ENCODE measurements around the gene PKP3.

The PKP3 gene

GRCh38 chr11:447923-448731 lies 54.1 kb downstream of the PKP3 start:
- H3K4me3 ChIP-seq (ENCODE audit: control insufficient read depth in 1 of 7, extremely low read depth in 1 of 7, insufficient read depth in 4 of 7, low read depth in 2 of 7, low read length in 6 of 7): peak overlapping the region; percentile 51 to 90 (median 71)
- DNase-seq: peak; percentile 87 to 94 (median 94)
- peak overlapping the region; percentile 46 to 75 for H3K27ac ChIP-seq (ENCODE audit: insufficient read depth in 1 of 2, low read depth in 1 of 2, low read length in 2 of 2, poor library complexity in 1 of 2, severe bottlenecking in 2 of 2)
- no peaks in the 10 kb centered on the region for H3K9me3 ChIP-seq (ENCODE audit: control extremely low read depth in 1 of 5, control insufficient read depth in 4 of 5, insufficient read depth in 2 of 5, low read depth in 1 of 5, low read length in 4 of 5)
- WGBS (ENCODE audit: insufficient coverage): 4% methylated on average over 51 of the region's 55 CpGs
- peaks cover 0 to 30% (median 29%) of the 10 kb centered on the region in 4 experiments for H3K4me1 ChIP-seq (ENCODE audit: control extremely low read depth in 1 of 4, control insufficient read depth in 4 of 4, insufficient read depth in 4 of 4, low read length in 3 of 4)
- POLR2A ChIA-PET: interaction anchor here (0.6 to 1.3 kb wide), 3 partner anchors 8 to 41 kb away, joined by 5 to 7 read pairs (median 6); no protein-coding TSS in a partner anchor
- H3K36me3 ChIP-seq (ENCODE audit: control insufficient read depth in 4 of 4, insufficient read depth in 4 of 4, low read length in 3 of 4): peaks cover 0 to 15% (median 9%) of the 10 kb centered on the region in 4 experiments
- CTCF ChIA-PET: interaction anchor here (0.7 to 6.8 kb wide), 23 partner anchors 8 to 249 kb away, joined by 3 to 46 read pairs (median 4); partner anchors contain the start of genes IFITM5, RIC8A and SIGIRR
- peaks cover 0 to 2% (median 0%) of the 10 kb centered on the region in 5 experiments for H3K27me3 ChIP-seq (replicated peaks in 2 of 5; ENCODE audit: control insufficient read depth in 4 of 5, insufficient read depth in 5 of 5, low read length in 4 of 5)

- CTCF ChIA-PET: interaction anchor here (0.9 to 6.8 kb wide), 21 partner anchors 10 to 251 kb away, joined by 3 to 46 read pairs (median 4); partner anchors contain the start of genes IFITM5 and SIGIRR
- POLR2A ChIA-PET: interaction anchor here (0.6 to 1.3 kb wide), 8 partner anchors 10 to 86 kb away, joined by 3 to 8 read pairs (median 4); no protein-coding TSS in a partner anchor
- no peaks in the 10 kb centered on the region for H3K9me3 ChIP-seq (ENCODE audit: control extremely low read depth in 1 of 5, control insufficient read depth in 4 of 5, insufficient read depth in 2 of 5, low read depth in 1 of 5, low read length in 4 of 5)
- H3K27ac ChIP-seq (ENCODE audit: insufficient read depth in 1 of 2, low read depth in 1 of 2, low read length in 2 of 2, poor library complexity in 1 of 2, severe bottlenecking in 2 of 2): peak within 1 kb of the TSS in 1 of 2 experiments; percentile 79
- WGBS (ENCODE audit: insufficient coverage): under 1% methylated on average over 99 of the region's 108 CpGs
- no peaks in the 10 kb centered on the region for H3K27me3 ChIP-seq (replicated peaks in 2 of 5; ENCODE audit: control insufficient read depth in 4 of 5, insufficient read depth in 5 of 5, low read length in 4 of 5)
- H3K36me3 ChIP-seq (ENCODE audit: control insufficient read depth in 4 of 4, insufficient read depth in 4 of 4, low read length in 3 of 4): peaks cover 0 to 34% (median 19%) of the 10 kb centered on the region in 4 experiments
- H3K4me1 ChIP-seq (ENCODE audit: control extremely low read depth in 1 of 4, control insufficient read depth in 4 of 4, insufficient read depth in 4 of 4, low read length in 3 of 4): peaks cover 0 to 30% (median 29%) of the 10 kb centered on the region in 4 experiments
- peak within 1 kb of the TSS; percentile 53 to 93 (median 87) for H3K4me3 ChIP-seq (ENCODE audit: control insufficient read depth in 1 of 7, extremely low read depth in 1 of 7, insufficient read depth in 4 of 7, low read depth in 2 of 7, low read length in 6 of 7)
- peak; percentile 96 to 98 (median 98) for DNase-seq
Observed at GRCh38 chr11:449889-450808, 56.1 kb downstream of the PKP3 start, which contains the start of gene PTDSS2. PTDSS2 (plus strand) TSS chr11:450279; CDS start chr11:450456, 177 bp downstream.

GRCh38 chr11:450809-451451 lies 56.9 kb downstream of the PKP3 start:
- Histone ChIP-seq H3K4me1 (ENCODE audit: control extremely low read depth in 1 of 4, control insufficient read depth in 4 of 4, insufficient read depth in 4 of 4, low read length in 3 of 4) (peaks cover 0 to 34% (median 30%) of the 10 kb centered on the region in 4 experiments), H3K9me3 (ENCODE audit: control extremely low read depth in 1 of 5, control insufficient read depth in 4 of 5, insufficient read depth in 2 of 5, low read depth in 1 of 5, low read length in 4 of 5) (no peaks in the 10 kb centered on the region), H3K27me3 (replicated peaks in 2 of 5; ENCODE audit: control insufficient read depth in 4 of 5, insufficient read depth in 5 of 5, low read length in 4 of 5) (no peaks in the 10 kb centered on the region), H3K27ac (ENCODE audit: insufficient read depth in 1 of 2, low read depth in 1 of 2, low read length in 2 of 2, poor library complexity in 1 of 2, severe bottlenecking in 2 of 2) (peak overlapping the region in 1 of 2 experiments; percentile 79), H3K36me3 (ENCODE audit: control insufficient read depth in 4 of 4, insufficient read depth in 4 of 4, low read length in 3 of 4) (peaks cover 0 to 41% (median 22%) of the 10 kb centered on the region in 4 experiments), H3K4me3 (ENCODE audit: control insufficient read depth in 1 of 7, extremely low read depth in 1 of 7, insufficient read depth in 4 of 7, low read depth in 2 of 7, low read length in 6 of 7) (peak overlapping the region; percentile 53 to 93 (median 87))
- 6% methylated on average over 41 of the region's 46 CpGs for WGBS (ENCODE audit: insufficient coverage)
- POLR2A ChIA-PET: interaction anchor here (0.8 to 1.3 kb wide), 2 partner anchors 34 to 45 kb away, joined by 4 to 8 read pairs; no protein-coding TSS in a partner anchor
- CTCF ChIA-PET: interaction anchor here (0.5 to 6.8 kb wide), 12 partner anchors 22 to 200 kb away, joined by 3 to 46 read pairs (median 4); no protein-coding TSS in a partner anchor
- peak; percentile 81 to 88 (median 82) for DNase-seq

- H3K9me3 ChIP-seq (ENCODE audit: control extremely low read depth in 1 of 5, control insufficient read depth in 4 of 5, insufficient read depth in 2 of 5, low read depth in 1 of 5, low read length in 4 of 5): no peaks in the 10 kb centered on the region
- peaks cover 0 to 41% (median 22%) of the 10 kb centered on the region in 4 experiments for H3K36me3 ChIP-seq (ENCODE audit: control insufficient read depth in 4 of 4, insufficient read depth in 4 of 4, low read length in 3 of 4)
- peaks cover 0 to 43% (median 37%) of the 10 kb centered on the region in 4 experiments for H3K4me1 ChIP-seq (ENCODE audit: control extremely low read depth in 1 of 4, control insufficient read depth in 4 of 4, insufficient read depth in 4 of 4, low read length in 3 of 4)
- ChIA-PET CTCF (interaction anchor here (0.5 to 6.8 kb wide), 11 partner anchors 22 to 201 kb away, joined by 3 to 46 read pairs (median 4); no protein-coding TSS in a partner anchor), POLR2A (no interaction called here)
- H3K4me3 ChIP-seq (ENCODE audit: control insufficient read depth in 1 of 7, extremely low read depth in 1 of 7, insufficient read depth in 4 of 7, low read depth in 2 of 7, low read length in 6 of 7): no peak overlapping the region
- H3K27ac ChIP-seq (ENCODE audit: insufficient read depth in 1 of 2, low read depth in 1 of 2, low read length in 2 of 2, poor library complexity in 1 of 2, severe bottlenecking in 2 of 2): no peak overlapping the region
- 98% methylated on average over 13 of the region's 14 CpGs for WGBS (ENCODE audit: insufficient coverage)
- H3K27me3 ChIP-seq (replicated peaks in 2 of 5; ENCODE audit: control insufficient read depth in 4 of 5, insufficient read depth in 5 of 5, low read length in 4 of 5): no peaks in the 10 kb centered on the region
- no peak for DNase-seq
Observed at GRCh38 chr11:451738-452137, 57.7 kb downstream of the PKP3 start.

GRCh38 chr11:452203-452744 lies 58.3 kb downstream of the PKP3 start:
- CTCF ChIA-PET: interaction anchor here (1.0 to 6.8 kb wide), 5 partner anchors 21 to 89 kb away, joined by 3 to 46 read pairs (median 3); no protein-coding TSS in a partner anchor
- H3K36me3 ChIP-seq (ENCODE audit: control insufficient read depth in 4 of 4, insufficient read depth in 4 of 4, low read length in 3 of 4): peaks cover 0 to 45% (median 22%) of the 10 kb centered on the region in 4 experiments
- POLR2A ChIA-PET: no interaction called here
- no peak for DNase-seq
- H3K27ac ChIP-seq (ENCODE audit: insufficient read depth in 1 of 2, low read depth in 1 of 2, low read length in 2 of 2, poor library complexity in 1 of 2, severe bottlenecking in 2 of 2): no peak overlapping the region
- peaks cover 2 to 48% (median 43%) of the 10 kb centered on the region in 4 experiments for H3K4me1 ChIP-seq (ENCODE audit: control extremely low read depth in 1 of 4, control insufficient read depth in 4 of 4, insufficient read depth in 4 of 4, low read length in 3 of 4)
- no peak overlapping the region for H3K4me3 ChIP-seq (ENCODE audit: control insufficient read depth in 1 of 7, extremely low read depth in 1 of 7, insufficient read depth in 4 of 7, low read depth in 2 of 7, low read length in 6 of 7)
- H3K9me3 ChIP-seq (ENCODE audit: control extremely low read depth in 1 of 5, control insufficient read depth in 4 of 5, insufficient read depth in 2 of 5, low read depth in 1 of 5, low read length in 4 of 5): no peaks in the 10 kb centered on the region
- WGBS (ENCODE audit: insufficient coverage): 91% methylated on average over 11 of the region's 12 CpGs
- H3K27me3 ChIP-seq (replicated peaks in 2 of 5; ENCODE audit: control insufficient read depth in 4 of 5, insufficient read depth in 5 of 5, low read length in 4 of 5): no peaks in the 10 kb centered on the region

All from common myeloid progenitor, CD34-positive (primary cell).